Thoracic aorta (tissue), 2 donors: ENCODE results near the gene PAQR3. TPM values are rescaled to one million over a fixed set of nuclear protein-coding genes. Genes with fewer than 3 reads are reported as not detected.

Experiments
- ATAC-seq: fragments of 150-250 bp; one replicate; pipeline ENCODE4 v1.8.0; 2017; ENCODE audit warnings: low read depth; ENCODE audit not compliant: insufficient number of reproducible peaks, low FRiP score
- DNase-seq: peaks from one replicate; pipeline ENCODE4 v3.0.0-alpha.2; 2020; ENCODE audit warnings: low spot score
- H3K27ac ChIP-seq, 2 donors: fragments of 200-600 bp; sonication (generic); 1 replicate in 1 of 2; 2 replicates in 1 of 2; pipeline ENCODE4 v1.5.1; 2016; ENCODE audit warnings: mild to moderate bottlenecking in 2 of 2, moderate library complexity in 2 of 2
- H3K27me3 ChIP-seq: fragments of 200-600 bp; sonication (generic); replicated peaks from 2 replicates; pipeline ENCODE4 v1.6.0; 2016; ENCODE audit warnings: mild to moderate bottlenecking; ENCODE audit not compliant: insufficient read depth
- H3K36me3 ChIP-seq: fragments of 200-600 bp; sonication (generic); one replicate; pipeline ENCODE4 v1.5.1; 2016
- H3K4me1 ChIP-seq, 2 donors: fragments of 200-600 bp; sonication (generic); 1 replicate in 1 of 2; 2 replicates in 1 of 2; pipeline versions ENCODE4 v1.5.1 to v1.6.0; 2016; ENCODE audit warnings: low read depth in 2 of 2, mild to moderate bottlenecking in 1 of 2; ENCODE audit not compliant: control insufficient read depth in 1 of 2
- H3K4me3 ChIP-seq: fragments of 200-600 bp; sonication (generic); 2 replicates; pipeline ENCODE4 v1.5.1; 2016; ENCODE audit warnings: mild to moderate bottlenecking
- H3K9me3 ChIP-seq: fragments of 200-600 bp; sonication (generic); 2 replicates; pipeline ENCODE4 v1.5.1; 2016
- total RNA-seq, 2 donors: library from RNA; depleted of rRNA; stranded (reverse); fragments of >200 nt; gene quantifications; one replicate each; pipeline versions ENCODE4 v1.1.0 to v1.2.3, GENCODE V29; 2016
- TF ChIP-seq, protein P1 (sequence below): fragments of 200-600 bp; sonication (generic); IDR thresholded peaks from one replicate; pipeline ENCODE4 v1.5.1; 2019; ENCODE audit warnings: antibody characterized with exemption

Gene PAQR3
- total RNA-seq, 2 donors from 2014 or later: 9.1 to 22.6 TPM

DNA sequence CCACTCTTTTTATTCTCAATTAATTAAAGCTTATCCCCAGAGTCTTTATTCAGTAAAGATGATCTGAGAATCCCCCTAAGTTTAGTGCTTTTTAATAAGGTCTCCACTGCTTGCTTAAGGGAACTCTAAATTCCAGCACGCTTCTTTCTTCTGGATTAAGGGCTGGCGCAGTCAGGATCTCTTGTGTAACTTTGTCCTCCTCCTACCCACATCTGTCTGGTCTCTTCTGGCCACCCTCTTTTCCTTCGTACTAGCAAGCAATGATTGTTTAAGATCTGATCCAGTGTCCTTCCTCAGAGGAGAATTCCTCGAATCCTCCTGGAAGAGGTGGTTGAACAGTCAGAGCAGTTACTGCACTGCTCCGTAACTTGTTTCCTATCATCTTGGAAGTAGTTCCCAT lies 14.0 kb upstream of the PAQR3 start:
- TF ChIP-seq, protein P1, sequence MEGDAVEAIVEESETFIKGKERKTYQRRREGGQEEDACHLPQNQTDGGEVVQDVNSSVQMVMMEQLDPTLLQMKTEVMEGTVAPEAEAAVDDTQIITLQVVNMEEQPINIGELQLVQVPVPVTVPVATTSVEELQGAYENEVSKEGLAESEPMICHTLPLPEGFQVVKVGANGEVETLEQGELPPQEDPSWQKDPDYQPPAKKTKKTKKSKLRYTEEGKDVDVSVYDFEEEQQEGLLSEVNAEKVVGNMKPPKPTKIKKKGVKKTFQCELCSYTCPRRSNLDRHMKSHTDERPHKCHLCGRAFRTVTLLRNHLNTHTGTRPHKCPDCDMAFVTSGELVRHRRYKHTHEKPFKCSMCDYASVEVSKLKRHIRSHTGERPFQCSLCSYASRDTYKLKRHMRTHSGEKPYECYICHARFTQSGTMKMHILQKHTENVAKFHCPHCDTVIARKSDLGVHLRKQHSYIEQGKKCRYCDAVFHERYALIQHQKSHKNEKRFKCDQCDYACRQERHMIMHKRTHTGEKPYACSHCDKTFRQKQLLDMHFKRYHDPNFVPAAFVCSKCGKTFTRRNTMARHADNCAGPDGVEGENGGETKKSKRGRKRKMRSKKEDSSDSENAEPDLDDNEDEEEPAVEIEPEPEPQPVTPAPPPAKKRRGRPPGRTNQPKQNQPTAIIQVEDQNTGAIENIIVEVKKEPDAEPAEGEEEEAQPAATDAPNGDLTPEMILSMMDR: no peak
- H3K27me3 ChIP-seq: no peaks in the 10 kb centered on the region
- H3K9me3 ChIP-seq: no peaks in the 10 kb centered on the region
- no peaks in the 10 kb centered on the region for H3K4me1 ChIP-seq
- H3K4me3 ChIP-seq: no peak overlapping the region
- no peak for DNase-seq
- no peak overlapping the region for H3K27ac ChIP-seq
- ATAC-seq: no peak
- no peaks in the 10 kb centered on the region for H3K36me3 ChIP-seq

DNA sequence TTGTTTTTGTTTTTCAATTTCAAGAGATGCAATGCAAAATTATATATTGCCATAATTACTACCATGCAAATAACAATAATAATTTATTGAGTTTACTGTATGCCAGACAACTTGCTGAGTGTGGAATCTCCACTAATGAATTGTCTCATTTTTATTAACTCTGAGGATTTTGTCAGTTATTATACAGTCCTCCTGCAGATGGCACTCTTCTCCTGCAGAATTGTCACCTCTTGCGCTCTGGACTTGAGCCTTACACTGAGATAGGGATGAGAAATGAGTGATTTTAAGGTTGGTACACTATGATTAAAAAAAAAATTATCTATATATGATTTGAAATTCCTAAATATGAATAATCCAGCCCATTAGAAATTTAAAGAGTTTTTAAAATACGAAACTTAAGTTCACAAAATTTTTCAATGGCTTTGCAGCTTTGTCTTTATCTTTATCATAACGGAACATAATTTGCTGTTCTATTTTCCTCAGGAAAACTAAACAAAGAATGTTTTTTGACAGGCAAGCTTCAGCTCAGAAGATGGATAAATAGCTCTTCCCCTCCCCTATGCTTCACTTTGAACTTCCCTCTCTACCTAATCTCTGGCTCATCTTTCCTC lies 12.7 kb upstream of the PAQR3 start:
- H3K27ac ChIP-seq: no peak overlapping the region
- TF ChIP-seq, protein P1: peak; percentile 75

DNA sequence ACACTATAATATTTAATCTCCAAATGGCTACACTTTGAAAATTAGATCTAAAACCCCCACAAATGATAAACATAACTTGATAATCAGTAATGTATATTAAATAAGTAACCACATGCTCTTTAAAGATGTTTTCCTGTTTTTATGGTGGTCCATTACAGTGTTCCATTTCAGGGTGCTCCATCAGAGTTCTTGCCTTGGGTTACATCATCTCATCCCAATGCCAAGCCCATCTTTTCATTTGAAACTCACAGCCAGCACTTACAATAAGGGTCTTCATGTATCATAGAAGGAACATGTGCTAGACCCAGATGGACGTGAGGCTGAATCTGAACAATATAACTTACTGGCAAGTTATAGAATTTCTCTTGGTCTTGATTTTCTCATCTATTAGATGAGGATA lies 10.5 kb upstream of the PAQR3 start:
- no peaks in the 10 kb centered on the region for H3K4me1 ChIP-seq
- no peaks in the 10 kb centered on the region for H3K27me3 ChIP-seq
- no peak overlapping the region for H3K4me3 ChIP-seq
- ATAC-seq (no peak), DNase-seq (no peak)
- H3K36me3 ChIP-seq: no peaks in the 10 kb centered on the region
- TF ChIP-seq, protein P1: no peak
- H3K27ac ChIP-seq: no peak overlapping the region
- H3K9me3 ChIP-seq: no peaks in the 10 kb centered on the region

More for the DNA sequence above, 12.7 kb upstream of the PAQR3 start:
- Histone ChIP-seq H3K36me3 (no peaks in the 10 kb centered on the region), H3K27me3 (no peaks in the 10 kb centered on the region), H3K4me1 (no peaks in the 10 kb centered on the region), H3K9me3 (no peaks in the 10 kb centered on the region), H3K4me3 (no peak overlapping the region)
- ATAC-seq (no peak), DNase-seq (no peak)

DNA sequence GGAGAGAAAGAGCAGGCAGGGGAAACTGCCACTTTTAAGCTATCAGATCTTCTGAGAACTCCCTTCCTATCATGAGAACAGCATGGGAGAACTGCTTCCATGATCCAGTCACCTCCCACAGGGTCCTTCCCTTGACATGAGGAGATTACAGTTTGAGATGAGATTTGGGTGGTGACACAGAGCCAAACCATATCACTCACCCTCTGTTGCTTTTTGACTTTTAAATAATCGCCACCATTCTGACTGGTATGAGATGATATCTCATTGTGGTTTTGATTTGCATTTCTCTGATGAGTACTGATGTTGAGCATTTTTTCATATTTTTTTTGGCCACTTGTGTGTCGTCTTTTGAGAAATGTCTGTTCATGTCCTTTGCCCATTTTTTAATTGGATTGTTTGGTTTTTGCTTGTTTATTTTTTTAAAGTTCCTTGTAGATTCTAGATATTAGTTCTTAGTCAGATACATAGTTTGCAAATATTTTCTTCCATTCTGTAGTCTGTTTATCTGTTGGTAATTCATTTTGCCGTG lies 6.5 kb upstream of the PAQR3 start:
- H3K27me3 ChIP-seq: no peaks in the 10 kb centered on the region
- no peak for ATAC-seq
- no peak overlapping the region for H3K4me3 ChIP-seq
- H3K4me1 ChIP-seq: no peaks in the 10 kb centered on the region
- no peaks in the 10 kb centered on the region for H3K36me3 ChIP-seq
- no peak for DNase-seq
- TF ChIP-seq, protein P1: no peak
- H3K27ac ChIP-seq: no peak overlapping the region
- no peaks in the 10 kb centered on the region for H3K9me3 ChIP-seq

DNA sequence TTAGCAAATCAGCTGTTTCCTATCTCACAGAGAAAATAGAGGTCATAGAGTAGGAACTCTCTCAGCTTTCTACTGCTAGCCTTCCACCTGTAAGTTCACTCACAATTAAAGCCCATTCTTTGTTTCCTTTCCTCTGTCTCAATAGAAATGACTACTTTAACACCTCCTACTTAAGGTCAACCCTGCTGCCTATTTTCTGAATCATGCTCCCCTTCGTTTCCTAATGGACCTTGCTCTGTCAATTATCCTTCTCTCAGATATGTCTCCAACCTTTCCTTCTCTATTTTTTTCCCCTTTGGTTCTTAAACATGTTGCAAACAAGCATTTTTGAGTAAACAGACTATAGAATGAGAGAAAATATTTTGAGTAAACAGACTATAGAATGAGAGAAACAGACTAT lies 5.1 kb upstream of the PAQR3 start:
- ATAC-seq (no peak), DNase-seq (no peak)
- H3K36me3 ChIP-seq: no peaks in the 10 kb centered on the region
- TF ChIP-seq, protein P1: no peak
- H3K27me3 ChIP-seq: no peaks in the 10 kb centered on the region
- no peak overlapping the region for H3K27ac ChIP-seq
- no peak overlapping the region for H3K4me3 ChIP-seq
- peaks cover 0 to 9% of the 10 kb centered on the region in 2 donors for H3K4me1 ChIP-seq
- no peaks in the 10 kb centered on the region for H3K9me3 ChIP-seq
